Fibroblast of the aortic adventitia (primary cell): ENCODE results near the gene CAMSAP1. TPM values are rescaled to one million over a fixed set of nuclear protein-coding genes. Genes with fewer than 3 reads are reported as not detected.
A peak's percentile ranks its signal among the peaks of the same experiment; 100 is the strongest.

Experiments
- DNase-seq: peaks from one replicate; pipeline ENCODE4 v3.0.0-alpha.2; 2010; ENCODE audit warnings: low read depth
- H3K4me3 ChIP-seq: 2 replicates; pipeline ENCODE4 v1.5.1; 2011; ENCODE audit warnings: low read depth, mild to moderate bottlenecking, control low read depth, low read length, moderate library complexity
- total RNA-seq: library from RNA; depleted of rRNA; stranded (reverse); fragments of >200 nt; gene quantifications from 2 replicates; pipeline ENCODE4 v1.2.3, GENCODE V29; 2012; ENCODE audit warnings: low replicate concordance
- TF ChIP-seq, protein P1 (sequence below): IDR thresholded peaks from 2 replicates; pipeline ENCODE4 v1.5.1; 2011; ENCODE audit warnings: mild to moderate bottlenecking, low read length, control low read depth, inconsistent platforms; ENCODE audit not compliant: insufficient read depth

Gene CAMSAP1
- total RNA-seq, 1 donor: 15.7 TPM

DNA sequence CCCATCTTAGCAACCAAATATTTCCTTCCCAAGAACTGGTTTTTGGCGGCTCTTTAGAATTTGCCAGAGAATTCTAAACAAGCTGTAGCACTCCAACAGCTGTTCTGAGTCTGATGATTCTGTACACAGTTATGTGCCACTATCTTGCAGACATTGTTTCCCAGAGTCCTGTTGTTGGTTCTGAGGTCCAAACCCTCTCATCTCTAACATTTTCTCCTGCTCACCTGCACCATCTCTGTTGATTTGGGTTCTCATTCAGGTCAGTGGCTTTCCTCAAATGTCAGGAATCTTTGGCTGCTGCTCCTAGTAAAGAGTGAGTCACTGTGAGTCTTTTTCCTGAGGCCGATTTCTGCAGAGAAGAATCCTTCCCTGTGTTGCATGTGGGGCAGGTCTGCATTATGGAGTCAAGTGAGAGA, 50.0 kb downstream of the CAMSAP1 start:
- peak; percentile 73 for DNase-seq
- TF ChIP-seq, protein P1, sequence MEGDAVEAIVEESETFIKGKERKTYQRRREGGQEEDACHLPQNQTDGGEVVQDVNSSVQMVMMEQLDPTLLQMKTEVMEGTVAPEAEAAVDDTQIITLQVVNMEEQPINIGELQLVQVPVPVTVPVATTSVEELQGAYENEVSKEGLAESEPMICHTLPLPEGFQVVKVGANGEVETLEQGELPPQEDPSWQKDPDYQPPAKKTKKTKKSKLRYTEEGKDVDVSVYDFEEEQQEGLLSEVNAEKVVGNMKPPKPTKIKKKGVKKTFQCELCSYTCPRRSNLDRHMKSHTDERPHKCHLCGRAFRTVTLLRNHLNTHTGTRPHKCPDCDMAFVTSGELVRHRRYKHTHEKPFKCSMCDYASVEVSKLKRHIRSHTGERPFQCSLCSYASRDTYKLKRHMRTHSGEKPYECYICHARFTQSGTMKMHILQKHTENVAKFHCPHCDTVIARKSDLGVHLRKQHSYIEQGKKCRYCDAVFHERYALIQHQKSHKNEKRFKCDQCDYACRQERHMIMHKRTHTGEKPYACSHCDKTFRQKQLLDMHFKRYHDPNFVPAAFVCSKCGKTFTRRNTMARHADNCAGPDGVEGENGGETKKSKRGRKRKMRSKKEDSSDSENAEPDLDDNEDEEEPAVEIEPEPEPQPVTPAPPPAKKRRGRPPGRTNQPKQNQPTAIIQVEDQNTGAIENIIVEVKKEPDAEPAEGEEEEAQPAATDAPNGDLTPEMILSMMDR: no peak
- H3K4me3 ChIP-seq: no peak overlapping the region

DNA sequence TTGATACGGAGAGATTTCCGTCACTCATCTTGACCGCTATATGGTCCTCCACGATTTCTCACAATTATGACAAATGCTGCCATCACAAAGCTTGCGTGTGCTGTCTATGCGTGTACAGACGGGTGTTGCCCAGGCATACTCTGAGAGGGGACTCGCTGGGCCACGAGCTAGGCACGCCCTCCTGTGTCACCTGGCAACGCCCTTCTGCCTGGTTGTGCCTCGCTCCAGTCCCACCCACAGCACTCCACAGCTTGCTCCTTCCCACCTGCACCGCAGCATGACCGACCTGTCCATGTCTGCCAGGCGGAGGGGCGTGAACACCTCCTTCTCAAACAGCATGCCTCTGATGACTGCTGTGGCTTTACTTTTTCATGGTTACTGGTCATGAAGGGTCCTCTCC, 55.6 kb downstream of the CAMSAP1 start:
- TF ChIP-seq, protein P1: no peak
- no peak overlapping the region for H3K4me3 ChIP-seq
- no peak for DNase-seq

DNA sequence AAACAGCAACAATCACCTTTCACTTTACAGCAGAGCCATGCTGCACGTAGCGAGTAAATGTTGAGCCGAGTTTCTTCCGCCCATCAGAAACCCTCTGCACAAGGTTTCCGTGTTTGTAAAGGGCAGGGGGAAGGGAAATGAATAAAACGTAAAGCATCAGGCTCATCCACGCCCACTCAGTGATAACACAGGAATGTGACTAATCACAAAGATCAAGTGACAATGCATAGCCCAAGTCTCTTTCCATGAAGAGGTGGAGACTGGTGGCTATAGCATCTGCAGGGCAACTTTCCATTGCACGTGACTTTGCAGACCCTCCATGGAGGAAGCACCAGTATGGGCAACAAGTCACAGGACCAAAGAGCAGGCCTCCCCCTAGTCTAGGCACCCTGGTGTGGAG, 56.6 kb downstream of the CAMSAP1 start:
- TF ChIP-seq, protein P1: no peak
- no peak for DNase-seq
- H3K4me3 ChIP-seq: no peak overlapping the region

DNA sequence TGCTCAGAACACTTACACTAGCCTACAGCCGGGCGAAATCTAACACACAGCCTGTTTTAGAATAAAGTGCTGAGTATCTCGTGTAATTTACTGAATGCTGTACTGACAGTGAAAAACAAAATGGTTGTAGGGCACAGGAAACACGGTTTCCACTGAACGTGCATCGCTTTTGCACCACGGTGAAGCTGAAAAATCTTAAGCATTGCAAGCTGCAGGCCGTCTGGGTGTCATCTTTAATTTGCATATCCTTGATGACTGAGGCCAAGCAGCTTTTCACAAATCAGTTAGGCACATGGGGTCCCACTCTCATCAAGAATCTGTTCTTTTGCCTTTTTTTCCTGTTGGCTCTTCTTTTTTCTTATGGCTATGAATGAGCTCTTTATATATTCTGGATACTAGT, 58.2 kb downstream of the CAMSAP1 start:
- DNase-seq: no peak
- no peak overlapping the region for H3K4me3 ChIP-seq
- TF ChIP-seq, protein P1: no peak

DNA sequence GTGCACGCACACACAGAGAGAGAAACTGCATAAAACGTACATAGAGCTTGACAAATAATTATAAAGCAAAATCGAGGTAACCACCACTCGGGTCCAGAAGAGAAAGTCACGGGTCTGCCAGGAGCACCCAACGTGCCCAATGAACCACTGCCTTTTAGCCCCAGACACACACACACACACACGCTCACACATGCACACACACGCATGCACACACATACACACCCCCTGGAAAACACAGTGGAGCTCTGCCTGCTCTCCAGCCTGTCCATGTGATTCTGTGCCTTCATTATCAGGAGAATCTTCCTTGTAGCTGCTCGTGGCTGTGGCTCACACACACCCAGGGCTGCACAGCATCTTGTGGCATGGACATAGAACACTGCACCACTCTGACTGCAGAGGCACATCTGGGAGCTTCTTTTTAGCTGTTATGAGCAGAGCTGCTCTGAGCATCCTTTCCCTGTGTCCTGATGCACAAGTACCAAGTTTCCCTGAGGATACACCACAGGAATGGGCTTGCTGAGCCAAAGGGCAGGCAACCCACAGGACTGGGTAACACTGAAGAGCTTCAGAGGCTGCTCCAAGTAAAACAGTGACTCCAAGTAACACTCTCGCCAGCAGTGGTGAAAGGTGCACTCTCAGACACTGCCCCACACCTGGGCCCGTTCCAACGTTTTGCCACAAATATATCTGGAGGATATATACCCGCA, 58.9 kb downstream of the CAMSAP1 start:
- no peak for DNase-seq
- no peak overlapping the region for H3K4me3 ChIP-seq
- TF ChIP-seq, protein P1: no peak

DNA sequence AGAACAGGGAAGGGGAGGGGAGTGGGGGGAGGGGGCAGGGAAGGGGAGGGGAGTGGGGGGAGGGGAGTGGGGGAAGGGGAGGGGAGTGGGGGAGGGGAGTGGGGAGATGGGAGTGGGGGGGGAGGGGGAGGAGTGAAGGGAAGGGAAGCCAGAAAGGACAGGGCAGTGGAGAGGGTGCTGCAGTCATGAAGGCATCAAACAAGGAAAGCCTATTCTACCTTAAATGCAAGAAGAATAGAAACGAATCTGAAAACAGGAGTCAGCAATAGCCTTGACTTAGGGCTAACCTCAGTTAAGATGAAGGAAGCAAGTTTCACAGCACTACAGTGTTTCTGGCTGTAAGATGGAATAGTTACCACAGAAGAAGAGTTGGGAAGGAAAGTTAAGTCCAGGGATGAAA, 59.5 kb downstream of the CAMSAP1 start:
- H3K4me3 ChIP-seq: no peak overlapping the region
- TF ChIP-seq, protein P1: no peak
- DNase-seq: no peak

DNA sequence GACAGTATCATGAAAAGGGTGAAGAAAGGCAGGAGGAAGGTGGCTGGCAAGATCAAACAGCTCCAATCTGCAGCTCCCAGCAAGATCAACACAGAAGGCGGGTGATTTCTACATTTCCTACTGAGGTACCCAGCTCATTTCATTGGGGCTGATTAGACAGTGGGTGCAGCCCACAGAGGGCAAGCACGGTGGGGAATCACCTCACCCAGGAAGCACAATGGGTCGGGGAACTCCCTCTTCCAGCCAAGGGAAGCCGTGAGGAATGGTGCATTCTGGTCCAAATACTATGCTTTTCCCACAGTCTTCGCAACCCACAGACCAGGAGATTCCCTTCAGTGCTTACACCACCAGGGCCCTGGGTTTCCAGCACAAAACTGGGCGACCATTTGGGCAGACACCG, 66.8 kb downstream of the CAMSAP1 start:
- TF ChIP-seq, protein P1: no peak
- H3K4me3 ChIP-seq: no peak overlapping the region

More for the DNA sequence above, 66.8 kb downstream of the CAMSAP1 start:
- no peak for DNase-seq
